Measurements from ENCODE around the gene SP140L.

DNA sequence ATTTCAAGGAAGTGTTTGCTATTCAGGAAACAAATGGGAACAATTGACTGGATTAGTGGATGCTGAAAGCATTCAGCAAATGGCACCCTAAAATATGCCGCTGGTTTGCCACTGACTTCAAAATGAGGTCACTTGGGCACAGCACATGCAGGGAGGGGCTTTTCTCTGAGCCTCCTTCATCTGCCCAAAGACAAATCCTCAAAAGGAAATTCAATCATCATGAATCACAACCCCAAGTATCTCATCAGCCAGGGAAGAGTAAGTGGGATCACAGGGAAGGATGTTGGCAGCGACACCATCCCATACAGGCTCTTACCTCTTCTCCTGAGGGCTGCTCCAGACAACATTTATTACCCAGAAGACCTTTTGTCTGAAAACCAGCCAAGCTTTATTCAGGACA lies 14.4 kb upstream of the SP140L start:
- TF ChIP-seq POLR2A (IDR thresholded peaks at IDR 0.05; ENCODE audit: extremely low read depth, insufficient read length): no peak
- TF ChIP-seq, protein P1, sequence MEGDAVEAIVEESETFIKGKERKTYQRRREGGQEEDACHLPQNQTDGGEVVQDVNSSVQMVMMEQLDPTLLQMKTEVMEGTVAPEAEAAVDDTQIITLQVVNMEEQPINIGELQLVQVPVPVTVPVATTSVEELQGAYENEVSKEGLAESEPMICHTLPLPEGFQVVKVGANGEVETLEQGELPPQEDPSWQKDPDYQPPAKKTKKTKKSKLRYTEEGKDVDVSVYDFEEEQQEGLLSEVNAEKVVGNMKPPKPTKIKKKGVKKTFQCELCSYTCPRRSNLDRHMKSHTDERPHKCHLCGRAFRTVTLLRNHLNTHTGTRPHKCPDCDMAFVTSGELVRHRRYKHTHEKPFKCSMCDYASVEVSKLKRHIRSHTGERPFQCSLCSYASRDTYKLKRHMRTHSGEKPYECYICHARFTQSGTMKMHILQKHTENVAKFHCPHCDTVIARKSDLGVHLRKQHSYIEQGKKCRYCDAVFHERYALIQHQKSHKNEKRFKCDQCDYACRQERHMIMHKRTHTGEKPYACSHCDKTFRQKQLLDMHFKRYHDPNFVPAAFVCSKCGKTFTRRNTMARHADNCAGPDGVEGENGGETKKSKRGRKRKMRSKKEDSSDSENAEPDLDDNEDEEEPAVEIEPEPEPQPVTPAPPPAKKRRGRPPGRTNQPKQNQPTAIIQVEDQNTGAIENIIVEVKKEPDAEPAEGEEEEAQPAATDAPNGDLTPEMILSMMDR (IDR thresholded peaks at IDR 0.05; ENCODE audit: low read depth, low read length): no peak
